Endothelial cell of hepatic sinusoid (primary cell): Measurements from ENCODE around the gene MME.

Experiments used
- in situ Hi-C: cut with HindIII; loops from 2 replicates; pipeline ENCODE4 v1.10.0; 2017; ENCODE audit warnings: low sequenced_read_pairs

The MME gene

DNA sequence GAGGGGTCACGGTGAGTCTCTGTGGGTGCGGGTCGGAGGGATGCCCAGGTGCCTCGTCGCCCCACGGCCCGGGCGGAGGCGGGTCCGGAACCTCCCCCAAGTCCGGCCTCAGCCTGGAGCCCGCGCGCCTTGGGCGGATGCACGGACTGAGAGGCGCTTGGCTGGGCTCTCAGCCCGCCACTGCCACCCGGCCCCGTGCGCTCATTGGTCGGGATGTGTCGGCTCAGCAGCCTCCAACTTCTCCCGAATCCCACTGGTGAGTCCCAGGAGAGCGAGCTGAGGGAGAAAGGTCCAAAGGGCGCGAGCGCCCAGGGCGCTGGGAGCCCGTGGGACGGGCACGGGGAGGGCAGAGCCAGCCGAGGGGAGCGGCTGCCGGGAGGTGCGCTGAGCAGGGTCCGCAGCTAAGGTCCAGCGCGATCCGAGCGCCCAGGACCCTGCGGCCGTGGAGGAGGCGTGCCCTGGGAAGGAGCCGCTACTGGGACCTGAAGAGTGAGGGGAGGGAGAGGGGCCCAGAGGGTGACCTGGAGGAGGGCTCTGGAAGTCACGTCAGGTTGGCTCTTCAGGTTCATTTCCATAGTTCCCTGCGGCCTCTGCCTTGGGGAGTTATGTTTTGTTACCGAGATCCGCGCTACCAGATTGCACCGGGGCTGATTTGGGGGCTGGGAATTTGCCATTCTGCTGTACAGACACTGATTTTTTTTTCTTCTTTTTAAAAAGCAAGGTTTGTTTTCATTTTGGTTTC is at the start of gene MME:
Gene MME (plus strand): TSS at position 574 of the 742 bp plus-strand sequence. CDS start 3,849 bp downstream, outside the sequence.
- in situ Hi-C loops = loop anchor here (5.0 kb wide), 2 partner anchors 48 to 108 kb away; no protein-coding TSS in a partner anchor

DNA sequence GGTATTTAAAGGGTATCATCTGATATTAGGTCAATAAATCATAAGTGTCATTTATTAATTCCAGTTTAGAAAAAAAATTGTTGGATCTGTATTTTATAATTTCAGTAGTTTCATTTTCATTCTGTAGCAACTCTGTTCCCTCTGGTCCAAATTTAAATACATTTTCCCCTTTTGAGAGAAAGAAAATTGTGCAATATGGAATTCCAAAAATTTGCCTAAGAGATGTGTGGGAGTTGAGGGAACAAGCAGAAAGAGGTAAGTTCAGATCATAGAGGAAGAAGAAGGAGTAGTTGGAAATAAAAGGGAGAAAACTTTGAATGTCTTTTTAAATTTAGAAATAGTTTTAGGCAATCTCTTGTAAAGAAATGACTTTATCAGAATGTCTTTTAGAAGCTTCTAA is 48.9 kb upstream of the MME start:
- in situ Hi-C loops = loop anchor here (5.0 kb wide), 1 partner anchor 46 kb away; no protein-coding TSS in a partner anchor

DNA sequence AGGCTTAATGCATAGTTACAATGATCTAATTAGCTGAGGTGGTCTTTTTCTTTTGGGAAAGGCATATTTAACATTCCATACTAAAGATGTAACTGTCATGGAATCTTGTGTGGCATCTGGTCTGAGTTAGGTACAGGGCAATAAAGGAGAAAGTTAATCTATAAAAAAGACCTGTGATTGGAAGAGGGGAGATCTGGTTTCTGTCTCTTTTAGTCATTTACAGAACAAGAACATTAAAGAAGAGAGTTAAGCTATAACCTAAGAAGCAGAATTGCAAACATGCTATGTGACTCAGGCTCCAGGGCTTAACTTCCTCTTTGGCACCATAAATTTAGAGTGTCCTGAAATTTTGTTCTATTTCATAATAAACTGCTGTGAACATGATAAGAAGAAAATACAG is 47.2 kb upstream of the MME start:
- in situ Hi-C loops = loop anchor here (5.0 kb wide), 1 partner anchor 44 kb away; no protein-coding TSS in a partner anchor

DNA sequence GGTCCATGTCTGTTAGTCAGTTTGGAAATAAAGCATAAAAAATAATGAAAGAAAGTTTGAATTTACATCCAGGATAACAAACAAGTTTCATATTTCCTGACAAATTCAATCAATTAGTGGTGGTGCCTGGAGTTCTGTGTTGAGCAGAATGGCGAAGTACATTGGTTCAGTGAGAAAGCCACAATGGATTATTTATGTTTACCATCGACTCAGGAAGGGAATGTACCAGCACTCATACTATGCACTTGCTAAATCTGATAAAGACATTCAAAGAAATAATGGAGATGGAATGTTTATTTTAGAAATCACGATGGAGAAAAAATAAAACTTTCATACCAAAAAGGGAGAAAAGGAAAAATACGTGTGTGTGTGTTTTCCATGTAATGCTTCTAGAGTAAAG is 45.3 kb upstream of the MME start:
- in situ Hi-C loops = loop anchor here (5.0 kb wide), 1 partner anchor 43 kb away; no protein-coding TSS in a partner anchor

DNA sequence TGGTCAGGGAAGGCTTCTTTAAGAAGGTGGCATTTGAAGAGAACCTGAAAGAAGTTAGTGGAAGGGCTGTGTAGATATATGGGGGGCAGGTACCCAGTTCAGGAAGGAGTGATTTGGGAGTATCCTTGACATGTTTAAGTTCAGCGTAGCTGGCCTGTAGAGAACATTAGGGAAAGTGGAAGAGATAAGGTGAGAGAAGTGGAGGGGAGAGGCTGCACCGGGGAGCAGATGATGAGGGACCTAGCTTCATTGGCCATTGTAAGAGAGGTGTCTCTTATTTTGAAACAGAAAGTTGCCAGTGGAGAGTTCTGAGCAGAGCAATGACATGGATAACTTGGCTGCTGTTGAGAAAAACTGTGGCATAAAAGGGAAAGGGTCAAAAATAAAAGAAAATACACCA is 44.6 kb upstream of the MME start:
- in situ Hi-C loops = no loop called here

DNA sequence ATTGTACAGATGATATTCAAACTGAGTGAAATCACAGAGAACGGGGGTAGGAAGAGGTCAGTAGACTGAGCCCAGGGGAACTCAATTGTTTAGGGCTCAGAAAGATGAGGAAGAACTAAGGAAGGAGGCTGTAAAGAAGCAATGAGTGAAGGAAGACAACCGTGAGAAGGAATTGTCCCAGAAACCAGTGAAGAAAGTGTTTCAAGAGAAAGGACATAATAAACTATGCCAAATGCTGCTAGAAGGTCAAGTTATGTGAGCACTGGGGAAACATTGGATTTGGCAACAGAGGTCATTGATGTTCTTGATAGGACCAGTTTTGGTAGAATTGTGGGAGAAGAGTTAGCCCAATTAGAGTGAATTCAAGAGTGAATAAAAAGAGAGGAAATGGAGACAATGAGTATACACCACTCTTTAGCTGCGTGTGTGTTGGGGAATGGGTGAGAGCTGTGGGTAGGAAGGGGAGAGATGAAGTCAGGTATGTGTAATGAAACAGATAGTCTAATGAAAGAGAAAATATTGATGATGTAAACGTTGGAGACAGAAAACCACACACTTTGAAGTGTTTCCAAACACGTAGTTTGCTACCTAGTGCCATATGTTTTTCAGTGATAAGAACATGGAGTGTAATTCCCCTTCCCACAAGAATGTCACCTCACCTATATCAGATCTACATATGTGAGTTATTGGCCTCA is 42.5 kb upstream of the MME start:
- in situ Hi-C loops = no loop called here

DNA sequence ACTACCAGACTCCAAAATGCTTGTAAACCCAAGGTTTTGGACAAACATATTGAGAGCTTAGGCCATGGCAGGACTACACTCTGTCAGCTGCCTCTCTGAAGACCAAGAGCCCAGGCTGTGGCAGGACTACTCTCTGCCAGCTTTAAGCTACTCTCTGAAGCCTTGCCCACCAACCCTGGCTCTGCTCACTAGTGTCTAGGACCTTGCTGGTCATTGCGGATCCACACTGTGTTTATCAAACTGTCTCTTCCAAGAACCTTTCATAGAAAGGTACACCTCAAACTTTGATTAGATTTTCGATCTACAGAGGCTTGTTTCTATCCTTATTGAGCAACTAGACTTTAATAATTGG is 41.9 kb upstream of the MME start:
- in situ Hi-C loops = no loop called here

DNA sequence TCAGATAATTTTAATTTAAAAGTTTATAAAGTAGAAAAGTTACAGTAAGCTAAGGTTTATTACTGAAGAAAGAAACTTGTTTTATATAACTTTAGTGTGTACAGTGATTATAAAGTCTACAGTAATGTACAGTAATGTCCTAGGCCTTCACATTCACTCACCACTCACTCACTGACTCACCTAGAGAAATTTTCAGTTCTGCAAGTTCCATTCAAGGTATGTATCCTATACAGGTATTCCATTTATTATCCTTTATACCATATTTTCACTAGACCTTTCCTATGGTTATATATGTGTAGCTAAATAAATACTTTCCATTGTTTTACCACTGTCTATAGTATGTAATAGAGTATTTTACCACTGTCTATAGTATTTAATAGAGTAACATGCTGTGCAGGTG is 33.2 kb upstream of the MME start:
- in situ Hi-C loops = no loop called here

DNA sequence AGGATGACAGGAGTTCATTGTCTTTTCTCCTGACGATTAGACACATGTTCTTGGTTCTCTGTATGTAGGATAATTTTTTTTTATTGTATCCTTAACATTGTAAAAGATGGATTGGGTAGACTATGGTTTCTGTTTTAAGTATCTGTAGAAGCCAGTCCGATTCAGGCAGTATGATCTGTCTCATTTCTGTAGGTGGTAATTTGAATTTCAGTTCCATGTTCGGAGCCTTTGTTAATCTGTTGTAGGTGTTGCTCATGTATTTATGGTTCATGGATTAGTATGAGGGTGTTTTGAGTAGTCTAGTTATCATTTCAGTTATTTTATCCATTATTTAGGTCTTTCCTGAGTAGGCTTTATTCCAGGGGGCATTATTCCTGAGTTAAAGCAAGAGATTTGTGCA is 32.4 kb upstream of the MME start:
- in situ Hi-C loops = no loop called here

DNA sequence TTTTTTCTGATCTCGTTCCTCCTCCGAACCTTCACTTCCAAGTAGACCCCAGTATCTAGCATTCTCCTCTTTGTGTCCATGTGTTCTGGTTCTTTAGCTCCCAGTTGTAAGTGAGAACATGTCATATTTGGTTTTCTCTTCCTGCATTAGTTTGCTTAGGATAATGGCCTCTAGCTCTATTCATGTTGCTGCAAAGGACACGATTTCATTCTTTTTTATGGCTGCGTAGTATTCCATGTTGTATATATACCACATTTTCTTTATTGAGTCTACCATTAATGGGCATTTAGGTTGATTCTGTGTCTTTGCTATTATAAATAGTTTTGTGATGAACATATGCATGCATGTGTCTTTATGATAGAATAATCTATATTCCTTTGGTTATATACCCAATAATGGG is 30.2 kb upstream of the MME start:
- in situ Hi-C loops = no loop called here

DNA sequence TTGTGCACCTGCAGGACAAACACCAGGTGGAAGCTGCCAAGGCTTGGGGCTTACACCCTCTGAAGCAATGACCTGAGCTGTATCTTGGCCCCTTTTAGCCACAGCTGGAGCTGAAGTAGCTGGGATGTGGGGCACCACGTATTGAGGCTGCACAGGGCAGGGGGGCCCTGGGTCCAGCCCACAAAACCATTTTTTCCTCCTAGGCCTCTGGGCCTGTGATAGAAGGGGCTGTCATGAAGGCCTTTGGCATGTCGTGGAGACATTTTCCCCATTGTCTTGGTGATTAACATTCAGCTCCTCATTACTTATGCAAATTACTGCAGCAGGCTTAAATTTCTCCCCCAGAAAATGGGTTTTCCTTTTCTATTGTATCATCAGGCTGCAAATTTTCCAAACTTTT is 27.6 kb upstream of the MME start:
- in situ Hi-C loops = no loop called here

DNA sequence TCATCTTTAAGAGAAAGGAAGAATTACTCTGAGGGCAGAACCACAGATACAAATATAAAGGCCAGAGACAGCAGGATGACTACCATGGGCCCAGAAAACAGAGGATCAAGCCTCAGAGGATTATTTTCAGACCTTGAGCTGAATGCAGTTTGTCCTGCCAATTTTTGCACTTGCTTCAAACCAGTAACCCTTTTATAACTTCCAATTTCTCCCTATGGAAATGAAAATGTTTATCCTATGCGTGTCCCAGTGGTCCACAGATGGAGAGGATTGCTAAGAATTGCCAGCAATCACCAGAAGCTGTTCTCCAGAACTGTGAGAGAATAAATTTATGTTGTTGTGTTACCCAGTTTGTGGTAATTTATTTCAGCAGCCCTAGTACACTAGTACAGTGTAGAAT is 26.4 kb upstream of the MME start:
- in situ Hi-C loops = no loop called here

DNA sequence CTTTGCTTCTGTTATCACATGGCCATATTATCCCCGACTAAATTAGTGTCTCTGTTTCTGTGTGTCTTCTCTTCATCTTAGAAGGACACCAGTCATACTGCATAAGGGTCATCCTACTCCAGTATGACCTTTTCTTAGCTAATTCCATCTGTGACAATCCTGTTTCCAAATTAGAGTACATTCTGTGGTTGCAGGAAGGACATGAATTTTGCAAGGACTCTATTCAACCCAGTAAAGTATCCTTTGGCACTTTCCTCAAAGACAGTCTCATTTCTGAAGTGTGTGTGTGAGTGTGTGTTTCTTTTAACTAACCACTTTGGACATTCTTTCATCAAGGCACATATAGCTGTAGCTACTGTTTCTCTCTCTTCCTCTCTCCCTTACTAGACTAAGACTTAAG is 15.2 kb upstream of the MME start:
- in situ Hi-C loops = no loop called here

DNA sequence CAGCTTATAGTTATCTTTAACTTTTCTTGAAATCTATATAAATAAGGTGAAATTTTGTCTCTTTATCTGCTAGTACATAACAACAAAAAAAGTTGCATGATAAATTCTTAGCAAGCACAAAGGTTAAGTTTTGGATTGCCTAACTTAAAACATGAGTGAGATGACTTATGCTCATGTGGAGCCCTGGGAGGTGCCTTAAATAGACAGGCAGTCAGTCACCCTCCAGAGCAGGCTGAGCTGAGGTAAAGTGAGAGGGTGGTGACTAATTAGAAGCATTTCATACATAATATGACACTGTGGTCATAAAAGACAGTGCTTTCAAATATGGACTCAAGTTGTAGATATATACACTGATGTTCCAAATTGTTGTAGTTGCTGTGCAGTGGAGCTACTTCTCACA is 14.6 kb upstream of the MME start:
- in situ Hi-C loops = no loop called here

DNA sequence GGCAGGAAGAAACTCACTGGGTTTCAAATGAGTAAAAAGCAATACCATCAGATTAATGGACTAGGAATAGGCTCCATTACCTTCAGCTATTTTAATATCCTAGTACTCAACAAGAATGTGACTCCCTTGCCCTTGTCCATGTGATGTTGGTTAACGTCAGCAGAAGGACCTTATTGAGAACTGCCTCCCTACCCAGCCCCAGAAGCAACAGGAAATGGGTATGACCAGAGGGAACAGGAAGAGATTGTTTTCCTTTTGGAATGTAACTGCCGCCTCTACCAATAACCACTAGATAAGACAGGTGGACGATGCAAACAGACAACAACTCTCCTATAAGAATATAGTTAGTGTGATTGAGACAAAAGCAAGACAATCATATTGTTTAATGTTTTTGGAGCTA is 10.4 kb upstream of the MME start:
- in situ Hi-C loops = no loop called here

DNA sequence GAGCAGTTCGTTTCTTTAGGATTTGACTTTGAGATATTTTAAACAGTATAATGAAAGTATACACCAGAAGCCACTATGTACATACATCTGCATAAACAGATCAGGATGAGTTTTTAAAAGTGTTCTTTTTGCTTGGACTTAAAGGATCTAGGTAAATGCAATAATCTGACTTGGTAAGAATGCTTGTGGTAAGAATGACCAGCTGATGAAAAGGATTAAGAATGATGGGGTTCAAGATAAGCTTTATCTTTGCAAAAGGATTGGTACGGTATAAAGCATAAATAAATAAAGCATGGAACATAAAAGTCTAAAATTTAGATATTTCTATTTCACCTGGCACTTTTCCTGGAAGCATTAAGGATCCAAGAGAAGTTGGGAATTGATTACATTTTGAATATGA is 9.8 kb upstream of the MME start:
- in situ Hi-C loops = no loop called here

DNA sequence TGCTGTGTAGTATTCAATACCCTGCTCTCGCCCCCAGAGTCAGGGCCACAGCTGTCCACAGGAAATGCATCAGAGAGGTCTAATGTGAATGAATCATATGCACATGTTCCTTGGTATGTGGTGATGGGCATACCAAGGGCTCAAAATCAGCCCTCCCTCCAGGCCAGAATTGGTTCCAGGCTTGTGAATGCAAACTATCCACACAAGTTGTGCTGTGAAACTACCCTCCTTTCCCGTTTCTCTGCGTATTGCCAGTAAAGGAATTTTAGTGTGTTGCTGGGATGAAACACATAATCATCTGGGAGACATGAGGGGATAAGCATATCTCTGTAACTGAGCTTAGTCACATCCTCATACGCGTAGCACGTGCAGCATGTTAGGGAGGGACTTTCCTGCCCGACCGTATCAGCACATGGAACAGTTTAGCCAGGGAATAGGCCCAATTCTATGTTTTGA is 9.2 kb upstream of the MME start:
- in situ Hi-C loops = no loop called here

DNA sequence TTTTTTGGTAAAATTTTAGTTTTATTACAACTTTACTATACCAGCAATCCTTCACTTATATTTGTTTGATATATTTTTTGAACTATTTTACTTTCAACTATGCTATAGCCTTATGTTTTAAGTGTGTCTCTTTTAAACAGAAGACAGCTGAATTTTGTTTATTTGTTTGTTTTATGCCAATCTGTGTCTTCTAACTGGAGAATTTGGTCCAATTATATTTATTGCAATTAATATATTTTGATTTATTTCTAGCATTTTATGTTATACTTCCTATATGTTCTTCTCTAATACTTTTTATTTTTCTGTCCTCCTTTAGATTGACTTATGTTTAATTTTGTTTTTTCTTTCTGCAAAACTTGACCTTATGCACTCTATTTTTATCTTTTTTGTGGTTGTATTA is 4.9 kb upstream of the MME start:
- in situ Hi-C loops = loop anchor here (5.0 kb wide), 2 partner anchors 43 to 103 kb away; no protein-coding TSS in a partner anchor

DNA sequence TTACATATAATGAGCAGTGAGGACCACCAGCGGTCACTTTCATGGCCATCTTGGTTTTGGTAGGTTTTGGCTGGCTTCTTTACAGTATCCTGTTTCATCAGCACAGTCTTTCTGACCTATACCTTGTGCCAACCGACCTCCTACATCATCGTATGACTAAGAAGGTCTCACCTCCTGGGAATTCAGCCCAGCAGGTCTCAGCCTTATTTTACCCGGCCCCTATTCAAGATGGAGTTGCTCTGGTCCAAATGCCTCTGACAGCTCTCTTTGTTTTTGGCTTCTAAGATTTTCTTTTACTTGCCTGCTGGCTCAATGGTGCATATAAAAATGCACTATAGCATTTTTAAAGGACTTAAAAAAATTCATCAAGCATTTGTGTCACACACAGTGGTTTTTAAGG is 3.2 kb upstream of the MME start:
- in situ Hi-C loops = loop anchor here (5.0 kb wide), 2 partner anchors 45 to 105 kb away; no protein-coding TSS in a partner anchor

DNA sequence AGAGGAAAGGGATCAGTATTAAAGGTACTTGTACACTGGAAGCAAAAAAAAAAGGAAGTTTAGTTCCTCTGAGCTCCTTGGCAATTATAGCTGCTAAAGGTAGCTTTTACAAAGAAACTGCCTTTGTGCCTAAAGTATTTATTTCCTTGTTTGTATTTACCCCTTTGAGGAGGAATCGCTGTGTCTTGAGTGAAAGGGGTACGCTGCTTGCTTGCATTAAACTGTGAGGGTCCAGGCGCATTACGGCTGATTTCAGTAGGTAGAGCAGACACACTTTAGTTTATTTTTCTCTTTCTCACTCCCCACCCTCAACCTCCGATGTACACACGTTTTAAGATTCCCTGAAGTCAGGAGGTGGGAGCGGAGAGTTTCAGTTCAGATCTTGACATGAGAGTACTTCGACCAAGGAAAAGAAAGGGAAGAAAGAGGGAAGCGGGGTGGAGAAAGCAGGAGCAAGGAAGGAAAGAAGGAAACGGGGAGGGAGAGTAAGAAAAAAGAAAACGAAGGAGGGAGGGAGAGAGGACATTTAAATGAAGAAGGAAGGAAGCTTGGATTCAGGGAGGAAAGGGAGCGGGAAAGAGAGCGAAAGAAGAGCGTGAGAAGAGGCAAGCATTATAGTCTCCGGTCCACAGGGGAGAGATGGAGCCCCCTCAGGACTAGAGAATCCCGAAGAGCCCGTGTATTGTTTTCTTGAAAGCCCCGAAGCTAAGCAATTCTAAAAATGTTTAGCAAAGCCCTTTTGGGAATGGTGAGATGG is 1.2 kb upstream of the MME start:
- in situ Hi-C loops = loop anchor here (5.0 kb wide), 2 partner anchors 47 to 107 kb away; no protein-coding TSS in a partner anchor

DNA sequence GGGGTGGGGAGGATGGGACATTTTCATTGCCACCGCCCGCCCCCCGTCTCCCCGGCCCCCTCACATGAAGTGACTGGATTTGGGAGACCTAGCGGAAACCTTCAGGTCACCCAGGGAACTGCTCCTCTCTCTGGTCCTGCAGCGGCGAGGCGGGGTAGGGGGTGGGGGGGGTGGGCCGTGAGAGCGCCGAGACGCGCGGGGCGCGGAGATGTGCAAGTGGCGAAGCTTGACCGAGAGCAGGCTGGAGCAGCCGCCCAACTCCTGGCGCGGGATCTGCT is 712 bp upstream of the MME start:
- in situ Hi-C loops = loop anchor here (5.0 kb wide), 2 partner anchors 47 to 107 kb away; no protein-coding TSS in a partner anchor

DNA sequence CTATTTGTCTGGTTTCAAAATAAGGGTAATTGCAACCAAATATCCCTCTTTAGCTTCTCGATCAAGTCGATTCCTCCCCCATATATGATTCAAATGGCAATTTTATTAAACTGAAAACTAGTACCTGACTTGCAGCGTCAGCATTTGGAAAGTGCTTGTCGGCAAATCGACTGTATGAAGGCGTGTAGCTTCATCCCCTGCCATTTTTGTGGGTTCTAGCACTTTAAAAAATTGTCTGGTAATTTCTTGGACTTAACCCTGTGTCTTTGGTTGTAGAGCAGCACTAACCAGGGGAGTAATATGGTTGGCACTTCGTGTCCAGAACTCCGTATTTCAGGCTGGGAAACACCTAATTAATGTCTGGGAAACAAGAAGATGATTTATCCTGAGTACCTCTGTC is 573 bp downstream of the MME start:
- in situ Hi-C loops = no loop called here
